Mesodermal cell (in vitro differentiated cells): ENCODE data around the gene PTGFR.

Experiments used
- H3K27ac ChIP-seq: 2 replicates; pipeline ENCODE4 v1.7.0; 2013; ENCODE audit warnings: mild to moderate bottlenecking, low read depth, low read length, moderate library complexity; ENCODE audit not compliant: severe bottlenecking
- H3K36me3 ChIP-seq: 2 replicates; pipeline ENCODE4 v1.7.1; 2013; ENCODE audit warnings: mild to moderate bottlenecking, low read length, moderate library complexity; ENCODE audit not compliant: control insufficient read depth, insufficient read depth
- H3K4me1 ChIP-seq: one replicate; pipeline ENCODE4 v1.7.1; 2013; ENCODE audit warnings: mild to moderate bottlenecking, low read length; ENCODE audit not compliant: insufficient read depth, control insufficient read depth, poor library complexity, severe bottlenecking
- H3K4me3 ChIP-seq: 2 replicates; pipeline ENCODE4 v1.7.0; 2013; ENCODE audit warnings: low read length, control low read depth, mild to moderate bottlenecking; ENCODE audit not compliant: insufficient read depth, poor library complexity, severe bottlenecking; ENCODE audit errors: extremely low read depth
- H3K9me3 ChIP-seq: 2 replicates; pipeline ENCODE4 v1.7.1; 2013; ENCODE audit warnings: mild to moderate bottlenecking, low read length, moderate library complexity; ENCODE audit not compliant: control insufficient read depth
- WGBS, 2 experiments: methylation state at CpG; one replicate each; pipeline ENCODE4 v1.1.5; 2013; ENCODE audit warnings: missing lambda C conversion rate in 2 of 2; ENCODE audit not compliant: insufficient coverage in 2 of 2; 5-methylcytosine and 5-hydroxymethylcytosine counted together

Gene PTGFR

DNA sequence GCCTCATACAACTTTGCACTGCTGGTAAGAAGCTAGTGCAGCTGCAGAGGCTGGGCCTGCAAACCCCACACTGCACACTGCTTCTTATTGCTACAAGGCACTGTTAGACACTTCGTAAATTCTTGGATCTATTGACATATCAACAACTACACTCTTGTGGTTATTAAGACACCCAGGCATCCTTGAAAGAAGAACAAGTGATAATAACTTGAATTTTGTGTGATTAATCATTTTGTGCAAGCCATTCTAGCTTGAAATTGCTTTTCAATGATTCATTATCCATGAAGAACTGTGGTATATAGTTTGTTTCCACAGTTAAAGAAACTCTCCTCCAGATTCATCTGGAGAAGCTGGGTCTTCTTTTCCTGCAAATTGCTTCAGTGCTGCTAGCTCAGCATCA is 95.8 kb downstream of the PTGFR start:
- no CpG with 5 or more reads among the region's 1 CpG for WGBS, 2 experiments

DNA sequence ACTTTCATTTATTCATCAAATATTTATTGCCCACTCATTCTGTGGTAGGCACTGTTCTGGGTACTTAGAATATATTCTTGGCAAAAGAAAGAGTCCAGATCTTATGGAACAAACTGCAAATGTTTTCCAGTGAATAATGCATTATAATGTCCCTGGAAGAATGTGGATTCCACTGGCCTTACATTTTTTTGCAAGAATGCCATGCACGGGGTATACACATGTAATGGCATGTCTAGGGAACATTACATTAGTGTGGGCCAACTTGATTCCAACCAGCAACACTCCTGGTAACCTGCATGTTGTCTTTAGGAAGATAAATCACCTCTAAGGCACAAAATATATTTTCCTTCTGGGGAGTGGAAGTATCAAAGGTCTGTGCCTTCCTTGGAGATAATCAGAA is 96.4 kb downstream of the PTGFR start:
- no peaks in the 10 kb centered on the region for H3K36me3 ChIP-seq
- no peak overlapping the region for H3K27ac ChIP-seq
- no peak overlapping the region for H3K4me3 ChIP-seq
- no peaks in the 10 kb centered on the region for H3K9me3 ChIP-seq
- 71% methylated on average over 1 of the region's 1 CpG; no CpG with 5 or more reads in 1 of the 2 experiments for WGBS, 2 experiments
- H3K4me1 ChIP-seq: no peaks in the 10 kb centered on the region

More for the DNA sequence above, 95.8 kb downstream of the PTGFR start:
- no peaks in the 10 kb centered on the region for H3K9me3 ChIP-seq
- no peak overlapping the region for H3K27ac ChIP-seq
- no peaks in the 10 kb centered on the region for H3K36me3 ChIP-seq
- no peak overlapping the region for H3K4me3 ChIP-seq
- no peaks in the 10 kb centered on the region for H3K4me1 ChIP-seq
